ENCODE results near the gene CEP19.

CEP19 gene

DNA sequence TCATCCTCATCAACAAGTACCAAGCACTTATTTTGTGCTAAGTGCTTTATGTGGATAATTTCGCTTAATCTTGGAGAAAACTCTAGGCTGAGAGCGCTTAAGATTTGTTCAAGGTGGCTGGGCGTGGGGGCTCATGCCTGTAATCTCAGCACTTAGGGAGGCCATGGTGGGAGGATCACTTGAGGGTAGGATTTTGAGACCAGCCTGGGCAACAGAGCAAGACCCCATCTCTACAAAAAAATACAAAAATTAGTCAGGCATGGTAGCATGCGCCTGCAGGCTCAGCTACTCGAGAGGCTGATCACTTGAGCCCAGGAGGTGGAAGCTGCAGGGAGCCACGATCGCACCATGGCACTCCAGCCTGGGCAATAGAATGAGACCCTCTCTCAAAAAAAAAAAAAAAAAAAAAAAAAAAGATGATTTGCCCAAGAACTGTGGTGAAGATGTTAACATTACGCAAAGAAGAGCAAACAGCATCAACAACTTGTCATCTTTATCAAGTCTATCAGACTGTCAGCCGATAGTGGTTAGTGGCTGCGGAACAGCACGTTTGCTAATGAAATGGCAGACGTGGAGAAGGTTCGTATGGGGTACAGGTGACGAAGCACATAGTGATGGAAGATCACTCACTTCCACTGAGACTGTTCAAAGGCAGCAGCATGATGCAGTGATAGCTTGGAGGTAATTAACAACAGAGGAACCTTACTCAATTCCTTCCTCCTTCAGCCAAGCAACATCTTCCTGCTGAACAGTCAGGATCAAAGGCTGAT lies 44.8 kb downstream of the CEP19 start:
- DNase-seq (ENCODE audit: low read depth in 3 of 3, low spot score in 1 of 3), result no peak

DNA sequence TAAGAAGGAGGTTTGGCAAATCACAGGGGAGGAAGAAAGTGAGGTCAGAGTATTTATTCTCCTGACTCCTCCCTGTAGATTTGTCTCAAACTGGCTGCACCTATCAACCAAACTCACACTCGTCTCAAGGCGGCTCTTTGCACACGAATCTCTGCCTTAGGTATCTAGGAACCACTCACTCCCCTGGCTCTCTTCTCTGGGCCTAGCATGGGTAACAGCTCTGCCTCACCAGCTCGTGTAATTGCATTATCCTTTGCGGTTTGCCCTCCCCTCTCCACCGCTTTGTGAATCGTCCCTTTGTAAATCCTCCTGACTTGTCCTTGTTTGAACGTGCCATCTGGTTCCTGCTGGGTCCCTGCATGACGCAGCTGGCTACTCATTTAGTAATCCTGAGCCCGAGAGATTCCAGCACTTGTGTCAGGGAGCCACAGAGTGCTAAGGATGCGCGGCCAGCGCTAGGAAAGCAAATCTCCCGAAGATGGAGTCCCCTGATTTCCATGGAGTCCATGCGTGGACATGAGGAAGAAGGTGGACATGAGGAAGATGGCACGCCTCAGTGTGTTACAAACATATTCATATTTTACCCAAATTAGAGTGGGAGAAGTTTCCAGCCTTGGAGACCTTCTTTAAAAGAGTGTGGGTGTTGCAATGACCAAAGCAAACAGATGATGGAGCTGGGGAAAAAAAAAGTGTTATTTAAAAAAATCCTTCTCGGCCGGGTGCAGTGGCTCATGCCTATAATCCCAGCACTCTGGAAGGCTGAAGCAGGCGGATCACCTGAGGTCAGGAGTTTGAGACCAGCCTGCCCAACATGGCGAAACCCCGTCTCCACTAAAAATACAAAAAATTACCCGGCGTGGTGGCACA lies 45.8 kb downstream of the CEP19 start:
- no peak for DNase-seq (ENCODE audit: low read depth in 3 of 3, low spot score in 1 of 3)

DNA sequence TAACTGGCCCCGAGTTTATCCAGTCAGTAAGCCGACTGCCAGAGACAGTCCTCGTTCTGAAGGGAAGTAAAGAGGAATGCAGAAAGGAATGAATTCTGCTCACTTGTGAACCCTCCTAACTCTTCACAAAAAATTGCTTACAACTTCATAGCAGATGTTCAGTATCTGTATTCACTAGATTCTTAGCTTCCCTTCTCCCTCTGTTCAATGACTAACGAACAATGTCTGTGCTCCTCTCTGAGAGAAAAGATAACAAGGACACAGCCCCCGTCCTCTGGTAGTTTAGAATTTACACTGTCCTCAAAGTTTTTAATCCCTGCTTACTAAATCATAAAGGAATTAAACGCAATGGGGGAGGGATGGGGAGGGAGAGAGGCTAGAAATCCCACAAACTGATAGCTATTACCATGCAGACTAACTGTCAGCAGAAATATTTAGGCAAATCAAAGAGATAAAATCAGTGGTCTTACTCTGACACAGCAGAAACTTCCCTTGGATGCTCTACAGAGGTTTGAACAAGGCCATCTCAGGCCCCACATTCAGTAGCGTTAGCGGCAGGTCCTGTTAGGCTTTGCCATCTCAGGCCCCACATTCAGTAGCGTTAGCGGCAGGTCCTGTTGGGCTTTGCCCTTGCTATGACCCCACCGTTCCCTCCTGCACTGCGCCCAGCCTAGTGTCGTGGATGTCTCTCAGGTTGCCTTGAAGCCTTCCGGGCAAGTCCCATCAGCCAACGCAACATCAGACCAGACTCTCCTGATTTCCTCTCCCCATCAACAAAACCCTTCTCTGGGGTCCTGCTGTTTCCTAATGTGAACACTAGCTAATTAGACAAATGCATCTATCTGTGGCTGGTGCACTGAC lies 49.1 kb downstream of the CEP19 start:
- DNase-seq (ENCODE audit: low read depth in 3 of 3, low spot score in 1 of 3), result no peak

DNA sequence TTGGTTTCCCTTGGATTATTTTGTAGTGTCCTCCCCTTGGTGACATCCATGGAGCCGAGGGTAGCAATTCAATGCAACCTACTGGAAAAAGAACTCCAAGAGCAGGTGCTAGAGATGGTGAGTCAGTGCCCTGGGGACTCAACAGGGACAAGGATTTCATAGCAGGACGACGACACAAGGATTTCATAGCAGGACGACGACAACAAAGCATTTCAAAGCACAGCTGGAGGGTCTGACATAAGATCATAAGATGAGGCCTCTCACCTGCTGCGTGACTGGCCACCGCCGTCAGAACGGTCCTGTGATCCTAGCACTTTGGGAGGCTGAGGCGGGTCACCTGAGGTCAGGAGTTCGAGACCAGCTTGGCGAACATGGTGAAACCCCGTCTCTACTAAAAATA lies 50.0 kb downstream of the CEP19 start:
- DNase-seq (ENCODE audit: low read depth in 3 of 3, low spot score in 1 of 3), result no peak

DNA sequence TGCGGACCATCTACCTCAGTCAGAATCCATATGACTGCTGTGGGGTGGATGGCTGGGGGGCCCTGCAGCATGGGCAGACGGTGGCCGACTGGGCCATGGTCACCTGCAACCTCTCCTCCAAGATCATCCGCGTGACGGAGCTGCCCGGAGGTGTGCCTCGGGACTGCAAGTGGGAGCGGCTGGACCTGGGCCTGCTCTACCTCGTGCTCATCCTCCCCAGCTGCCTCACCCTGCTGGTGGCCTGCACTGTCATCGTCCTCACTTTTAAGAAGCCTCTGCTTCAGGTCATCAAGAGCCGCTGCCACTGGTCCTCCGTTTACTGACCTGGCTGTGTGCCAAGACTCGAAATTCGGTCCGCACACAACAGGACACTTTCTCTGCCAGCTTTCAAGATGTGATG lies 50.6 kb downstream of the CEP19 start:
- no peak for DNase-seq (ENCODE audit: low read depth in 3 of 3, low spot score in 1 of 3)

DNA sequence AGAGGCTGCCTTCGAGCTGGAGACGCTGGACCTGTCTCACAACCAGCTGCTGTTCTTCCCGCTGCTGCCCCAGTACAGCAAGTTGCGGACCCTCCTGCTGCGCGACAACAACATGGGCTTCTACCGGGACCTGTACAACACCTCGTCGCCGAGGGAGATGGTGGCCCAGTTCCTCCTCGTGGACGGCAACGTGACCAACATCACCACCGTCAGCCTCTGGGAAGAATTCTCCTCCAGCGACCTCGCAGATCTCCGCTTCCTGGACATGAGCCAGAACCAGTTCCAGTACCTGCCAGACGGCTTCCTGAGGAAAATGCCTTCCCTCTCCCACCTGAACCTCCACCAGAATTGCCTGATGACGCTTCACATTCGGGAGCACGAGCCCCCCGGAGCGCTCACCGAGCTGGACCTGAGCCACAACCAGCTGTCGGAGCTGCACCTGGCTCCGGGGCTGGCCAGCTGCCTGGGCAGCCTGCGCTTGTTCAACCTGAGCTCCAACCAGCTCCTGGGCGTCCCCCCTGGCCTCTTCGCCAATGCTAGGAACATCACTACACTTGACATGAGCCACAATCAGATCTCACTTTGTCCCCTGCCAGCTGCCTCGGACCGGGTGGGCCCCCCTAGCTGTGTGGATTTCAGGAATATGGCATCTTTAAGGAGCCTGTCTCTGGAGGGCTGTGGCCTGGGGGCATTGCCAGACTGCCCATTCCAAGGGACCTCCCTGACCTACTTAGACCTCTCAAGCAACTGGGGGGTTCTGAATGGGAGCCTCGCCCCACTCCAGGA lies 51.5 kb downstream of the CEP19 start:
- no peak for DNase-seq (ENCODE audit: low read depth in 3 of 3, low spot score in 1 of 3)

DNA sequence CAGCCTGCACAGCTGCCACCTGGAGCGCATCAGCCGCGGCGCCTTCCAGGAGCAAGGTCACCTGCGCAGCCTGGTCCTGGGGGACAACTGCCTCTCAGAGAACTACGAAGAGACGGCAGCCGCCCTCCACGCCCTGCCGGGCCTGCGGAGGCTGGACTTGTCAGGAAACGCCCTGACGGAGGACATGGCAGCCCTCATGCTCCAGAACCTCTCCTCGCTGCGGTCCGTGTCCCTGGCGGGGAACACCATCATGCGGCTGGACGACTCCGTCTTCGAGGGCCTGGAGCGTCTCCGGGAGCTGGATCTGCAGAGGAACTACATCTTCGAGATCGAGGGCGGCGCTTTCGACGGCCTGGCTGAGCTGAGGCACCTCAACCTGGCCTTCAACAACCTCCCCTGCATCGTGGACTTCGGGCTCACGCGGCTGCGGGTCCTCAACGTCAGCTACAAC lies 52.1 kb downstream of the CEP19 start:
- no peak for DNase-seq (ENCODE audit: low read depth in 3 of 3, low spot score in 1 of 3)

All from stimulated activated CD4-positive, alpha-beta T cell treated with anti-CD3 and anti-CD28 coated beads, TNF-alpha, amount 100 ng/mL, for 1 hour (primary cell).